GM23248 (cell line): ENCODE results near the gene MXI1. TPM values are rescaled to one million over a fixed set of nuclear protein-coding genes. Genes with fewer than 3 reads are reported as not detected.

Experiments used
- DNase-seq: peaks from one replicate; pipeline ENCODE4 v3.0.0-alpha.2; 2015
- H2AFZ ChIP-seq: fragments of 200-600 bp; sonication (generic); 2 replicates; pipeline ENCODE4 v1.6.1; 2016; ENCODE audit warnings: antibody characterized with exemption
- H3F3A ChIP-seq: fragments of 200-600 bp; sonication (generic); 2 replicates; pipeline ENCODE4 v1.6.1; 2016; ENCODE audit warnings: mild to moderate bottlenecking, antibody characterized with exemption, mixed run types; ENCODE audit not compliant: insufficient read depth
- H3K27ac ChIP-seq: fragments of 200-600 bp; sonication (generic); 2 replicates; pipeline ENCODE4 v1.5.1; 2016; ENCODE audit warnings: mild to moderate bottlenecking
- H3K27me3 ChIP-seq: fragments of 200-600 bp; sonication (generic); replicated peaks from 2 replicates; pipeline ENCODE4 v1.6.1; 2016; ENCODE audit warnings: mild to moderate bottlenecking; ENCODE audit not compliant: insufficient read depth
- H3K36me3 ChIP-seq: fragments of 200-600 bp; sonication (generic); 2 replicates; pipeline ENCODE4 v1.6.1; 2016; ENCODE audit warnings: low read depth, mild to moderate bottlenecking
- H3K4me1 ChIP-seq: fragments of 200-600 bp; sonication (generic); 2 replicates; pipeline ENCODE4 v1.6.1; 2016; ENCODE audit warnings: mild to moderate bottlenecking; ENCODE audit not compliant: insufficient read depth
- H3K4me2 ChIP-seq: fragments of 200-600 bp; sonication (generic); one replicate; pipeline ENCODE4 v1.6.1; 2016; ENCODE audit warnings: mild to moderate bottlenecking; ENCODE audit not compliant: unreplicated experiment
- H3K4me3 ChIP-seq: fragments of 200-600 bp; sonication (generic); 2 replicates; pipeline ENCODE4 v1.5.1; 2016; ENCODE audit warnings: mild to moderate bottlenecking
- H3K79me2 ChIP-seq: fragments of 200-600 bp; sonication (generic); 2 replicates; pipeline ENCODE4 v1.6.1; 2016; ENCODE audit warnings: mild to moderate bottlenecking; ENCODE audit not compliant: insufficient read depth
- H3K9ac ChIP-seq: fragments of 200-600 bp; sonication (generic); 2 replicates; pipeline ENCODE4 v1.6.1; 2016; ENCODE audit warnings: mild to moderate bottlenecking
- H3K9me2 ChIP-seq: fragments of 200-600 bp; sonication (generic); 2 replicates; pipeline ENCODE4 v1.6.1; 2016; ENCODE audit warnings: mixed run types, mild to moderate bottlenecking, moderate library complexity; ENCODE audit not compliant: insufficient read depth
- H3K9me3 ChIP-seq: fragments of 200-600 bp; sonication (generic); one replicate; pipeline ENCODE4 v1.6.1; 2017; ENCODE audit warnings: low read depth
- H4K20me1 ChIP-seq: fragments of 200-600 bp; sonication (generic); 2 replicates; pipeline ENCODE4 v1.6.0; 2016; ENCODE audit not compliant: insufficient read depth
- EZH2 ChIP-seq: fragments of 200-600 bp; sonication (generic); IDR thresholded peaks from 2 replicates; pipeline ENCODE4 v1.6.1; 2018; ENCODE audit warnings: antibody characterized with exemption, mild to moderate bottlenecking; ENCODE audit not compliant: insufficient read depth, poor library complexity, severe bottlenecking
- EZH2phosphoT487 ChIP-seq: fragments of 200-600 bp; sonication (generic); IDR thresholded peaks from 2 replicates; pipeline ENCODE4 v1.6.1; 2018; ENCODE audit warnings: antibody characterized with exemption, moderate library complexity, mild to moderate bottlenecking, low read depth; ENCODE audit not compliant: insufficient read depth
- WGBS, 2 experiments: methylation state at CpG; one replicate each; pipeline ENCODE4 v1.1.6; 2015 to 2017; ENCODE audit warnings: low lambda C conversion rate in 2 of 2, low coverage in 1 of 2; ENCODE audit errors: missing lambda C conversion rate in 2 of 2; 5-methylcytosine and 5-hydroxymethylcytosine counted together
- in situ Hi-C: fragments of 300-500 bp; cut with MboI; formaldehyde crosslinking; loops from 2 replicates; pipeline ENCODE4 v1.15.0; 2020
- polyA plus RNA-seq: library from polyadenylated mRNA; unstranded; fragments of >200 nt; fragmentation: Nextera tagmentation; extraction: Ambion mirVana; gene quantifications from 2 replicates; pipeline ENCODE4 v1.2.1, GENCODE V29; 2016
- total RNA-seq: library from RNA; depleted of rRNA; stranded (reverse); fragments of >200 nt; shearing (Covaris generic); gene quantifications from 2 replicates; pipeline ENCODE4 v1.2.3, GENCODE V29; 2014

The MXI1 gene
- total and polyA plus RNA-seq, 2 experiments from 2014 or later = 17.6 to 25.7 TPM

GRCh38 chr10:110221044-110221720 is 13.8 kb downstream of the MXI1 start:
- peak overlapping the region; percentile 58 for H3K27ac ChIP-seq
- H2AFZ ChIP-seq = peak overlapping the region; percentile 65
- H4K20me1 ChIP-seq = no peaks in the 10 kb centered on the region
- peaks cover 7% of the 10 kb centered on the region for H3K4me1 ChIP-seq
- peaks cover 24% of the 10 kb centered on the region; the same call in 1 of the 2 replicates for H3F3A ChIP-seq
- peak overlapping the region; percentile 72 for H3K9ac ChIP-seq
- H3K9me3 ChIP-seq = no peaks in the 10 kb centered on the region
- DNase-seq = no peak
- no peaks in the 10 kb centered on the region for H3K27me3 ChIP-seq
- peaks cover 51% of the 10 kb centered on the region for H3K79me2 ChIP-seq
- in situ Hi-C loops = no loop called here
- H3K4me3 ChIP-seq = peak overlapping the region; percentile 71
- TF ChIP-seq EZH2phosphoT487 = no peak
- no peak for TF ChIP-seq EZH2
- peak overlapping the region; percentile 87 for H3K4me2 ChIP-seq
- WGBS, 2 experiments = 81 to 91% methylated on average over 4 of the region's 4 CpGs
- H3K9me2 ChIP-seq = no peaks in the 10 kb centered on the region
- H3K36me3 ChIP-seq = no peaks in the 10 kb centered on the region

- Histone ChIP-seq H3K4me2 (peak overlapping the region; percentile 87), H3K4me3 (peak overlapping the region; percentile 71), H3K36me3 (no peaks in the 10 kb centered on the region), H4K20me1 (no peaks in the 10 kb centered on the region), H3F3A (peaks cover 24% of the 10 kb centered on the region; the same call in 1 of the 2 replicates), H3K27me3 (no peaks in the 10 kb centered on the region), H3K79me2 (peaks cover 46% of the 10 kb centered on the region), H3K9me2 (no peaks in the 10 kb centered on the region), H3K9me3 (no peaks in the 10 kb centered on the region), H3K4me1 (peaks cover 7% of the 10 kb centered on the region), H3K9ac (peak overlapping the region; percentile 72), H3K27ac (peak overlapping the region; percentile 58), H2AFZ (peak overlapping the region; percentile 65)
- DNase-seq = peak; percentile 99
- TF ChIP-seq EZH2phosphoT487 = no peak
- TF ChIP-seq EZH2 = no peak
- in situ Hi-C loops = no loop called here
- 1% methylated on average over 18 to 20 of the region's 20 CpGs for WGBS, 2 experiments
These were observed 14.4 kb downstream of the MXI1 start for GRCh38 chr10:110221721-110222261.

GRCh38 chr10:110222641-110223297 is 15.4 kb downstream of the MXI1 start:
- Histone ChIP-seq H3K27me3 (no peaks in the 10 kb centered on the region), H3K9ac (peak overlapping the region; percentile 72), H4K20me1 (no peaks in the 10 kb centered on the region), H2AFZ (peak overlapping the region; percentile 65), H3K4me2 (no peak overlapping the region), H3K36me3 (no peaks in the 10 kb centered on the region), H3F3A (peaks cover 27% of the 10 kb centered on the region; the same call in 1 of the 2 replicates), H3K79me2 (peaks cover 36% of the 10 kb centered on the region), H3K9me3 (no peaks in the 10 kb centered on the region), H3K9me2 (no peaks in the 10 kb centered on the region), H3K4me1 (peaks cover 7% of the 10 kb centered on the region), H3K4me3 (0 out of 2 replicates have a peak overlapping the region, but pooled peaks have one; percentile 71), H3K27ac (peak overlapping the region; percentile 58; the same call in 1 of the 2 replicates)
- no peak for TF ChIP-seq EZH2
- no peak for TF ChIP-seq EZH2phosphoT487
- 88 to 90% methylated on average over 4 of the region's 4 CpGs for WGBS, 2 experiments
- in situ Hi-C loops = no loop called here
- DNase-seq = no peak

- Histone ChIP-seq H3K79me2 (peaks cover 34% of the 10 kb centered on the region), H3K36me3 (no peaks in the 10 kb centered on the region), H2AFZ (no peak overlapping the region), H3K9me3 (no peaks in the 10 kb centered on the region), H4K20me1 (no peaks in the 10 kb centered on the region), H3K9ac (no peak overlapping the region), H3K4me3 (no peak overlapping the region), H3K27ac (no peak overlapping the region), H3K4me2 (no peak overlapping the region), H3F3A (peaks cover 30% of the 10 kb centered on the region; the same call in 1 of the 2 replicates), H3K27me3 (no peaks in the 10 kb centered on the region), H3K4me1 (peaks cover 7% of the 10 kb centered on the region), H3K9me2 (no peaks in the 10 kb centered on the region)
- no peak for DNase-seq
- in situ Hi-C loops = no loop called here
- WGBS, 2 experiments = 88 to 91% methylated on average over 13 of the region's 13 CpGs
- TF ChIP-seq EZH2phosphoT487 (no peak), EZH2 (no peak)
These were observed 16.0 kb downstream of the MXI1 start for GRCh38 chr10:110223298-110223925.
